ENCODE results near the gene C20orf173. TPM values are rescaled to one million over a fixed set of nuclear protein-coding genes. Genes with fewer than 3 reads are reported as not detected.
"Not testable (repeated sequence)": the region's sequence is repeated elsewhere in the genome, so short reads cannot be mapped to it uniquely, and the experiment has no call there.

The C20orf173 gene
- total RNA-seq, 1 donor from 2014 or later: not detected

GRCh38 chr20:35544941-35545340, 15.5 kb upstream of the C20orf173 start:
- DNase-seq: not testable (repeated sequence)

- no peak for DNase-seq
These were observed 15.0 kb upstream of the C20orf173 start for GRCh38 chr20:35544436-35544835.

- DNase-seq: no peak
These were observed 13.5 kb upstream of the C20orf173 start for GRCh38 chr20:35542990-35543389.

GRCh38 chr20:35541783-35542662, 12.6 kb upstream of the C20orf173 start, which contains the start of gene ERGIC3:
TSS of gene ERGIC3 (plus strand) at chr20:35542078. CDS start at chr20:35542098, 20 bp downstream.
- DNase-seq: peak; percentile 96

- no peak for DNase-seq
These were observed 11.8 kb upstream of the C20orf173 start for GRCh38 chr20:35541118-35541782.

- DNase-seq: peak; percentile 6
These were observed 10.3 kb upstream of the C20orf173 start for GRCh38 chr20:35539756-35540212.

GRCh38 chr20:35527122-35527769, 2.2 kb downstream of the C20orf173 start:
- DNase-seq: no peak

- DNase-seq: no peak
These were observed 3.8 kb downstream of the C20orf173 start for GRCh38 chr20:35525639-35526038.

- peak; percentile 24 for DNase-seq
These were observed 6.1 kb downstream of the C20orf173 start for GRCh38 chr20:35523298-35523888.

- no peak for DNase-seq
These were observed 10.5 kb downstream of the C20orf173 start for GRCh38 chr20:35518955-35519354.

- not testable (repeated sequence) for DNase-seq
These were observed 11.7 kb downstream of the C20orf173 start for GRCh38 chr20:35517767-35518166.

- no peak for DNase-seq
These were observed 12.3 kb downstream of the C20orf173 start for GRCh38 chr20:35517125-35517524.

- no peak for DNase-seq
These were observed 13.4 kb downstream of the C20orf173 start for GRCh38 chr20:35515949-35516645.

- no peak for DNase-seq
These were observed 14.1 kb downstream of the C20orf173 start for GRCh38 chr20:35515341-35515740.

GRCh38 chr20:35514371-35514932, 15.0 kb downstream of the C20orf173 start:
- no peak for DNase-seq

GRCh38 chr20:35511814-35512420, 17.5 kb downstream of the C20orf173 start:
- DNase-seq: peak; percentile 68

GRCh38 chr20:35510951-35511735, 18.3 kb downstream of the C20orf173 start:
- no peak for DNase-seq

GRCh38 chr20:35508493-35509218, 20.8 kb downstream of the C20orf173 start:
- DNase-seq: no peak

- peak; percentile 28 for DNase-seq
These were observed 22.4 kb downstream of the C20orf173 start for GRCh38 chr20:35506872-35507638.
